Osteoblast (primary cell): ENCODE data around the gene HSPA1L. TPM values are rescaled to one million over a fixed set of nuclear protein-coding genes. Genes with fewer than 3 reads are reported as not detected.

ENCODE experiments used
- DNase-seq: peaks from one replicate; pipeline ENCODE4 v3.0.0; 2011; ENCODE audit warnings: low spot score, mixed read lengths; ENCODE audit not compliant: insufficient read length; ENCODE audit errors: missing footprints
- H2AFZ ChIP-seq: 2 replicates; pipeline ENCODE4 v1.6.0; 2011; ENCODE audit warnings: mild to moderate bottlenecking, low read length
- H3K27ac ChIP-seq: 2 replicates; pipeline ENCODE4 v1.5.1; 2011; ENCODE audit warnings: mild to moderate bottlenecking, low read depth, low read length, moderate library complexity
- H3K27me3 ChIP-seq: 2 replicates; pipeline ENCODE4 v1.6.0; 2012; ENCODE audit warnings: mild to moderate bottlenecking, control low read depth, inconsistent platforms, low read length, moderate library complexity; ENCODE audit not compliant: insufficient read depth
- H3K36me3 ChIP-seq: 2 replicates; pipeline ENCODE4 v1.5.1; 2011; ENCODE audit warnings: mild to moderate bottlenecking, low read length, control low read depth, moderate library complexity; ENCODE audit not compliant: insufficient read depth
- H3K4me1 ChIP-seq: 2 replicates; pipeline ENCODE4 v1.5.1; 2011; ENCODE audit warnings: mild to moderate bottlenecking, low read length, control low read depth, moderate library complexity; ENCODE audit not compliant: insufficient read depth
- H3K4me2 ChIP-seq: 2 replicates; pipeline ENCODE4 v1.6.0; 2011; ENCODE audit warnings: mild to moderate bottlenecking, low read length; ENCODE audit not compliant: insufficient read depth
- H3K4me3 ChIP-seq: fragments of 200-600 bp; sonication (generic); 3 replicates; pipeline ENCODE4 v1.5.1; 2012; ENCODE audit warnings: mild to moderate bottlenecking, low read length, inconsistent platforms; ENCODE audit not compliant: insufficient read depth
- H3K79me2 ChIP-seq: 2 replicates; pipeline ENCODE4 v1.6.0; 2012; ENCODE audit warnings: mild to moderate bottlenecking, low read length, control low read depth, inconsistent platforms; ENCODE audit not compliant: insufficient read depth
- H3K9me3 ChIP-seq: 2 replicates; pipeline ENCODE4 v1.5.1; 2011; ENCODE audit warnings: low read depth, low read length, control low read depth
- H4K20me1 ChIP-seq: 2 replicates; pipeline ENCODE4 v1.6.0; 2012; ENCODE audit warnings: mild to moderate bottlenecking, low read length, control low read depth; ENCODE audit not compliant: insufficient read depth
- total RNA-seq: library from RNA; depleted of rRNA; stranded (reverse); fragments of >200 nt; gene quantifications from 2 replicates; pipeline ENCODE4 v1.2.3, GENCODE V29; 2012
- TF ChIP-seq, protein P1 (sequence below): IDR thresholded peaks from 2 replicates; pipeline ENCODE4 v1.5.1; 2011; ENCODE audit warnings: mild to moderate bottlenecking, low read depth, low read length, moderate library complexity; ENCODE audit errors: extremely low read depth

Gene HSPA1L
- total RNA-seq, 1 donor: 0.72 TPM

DNA sequence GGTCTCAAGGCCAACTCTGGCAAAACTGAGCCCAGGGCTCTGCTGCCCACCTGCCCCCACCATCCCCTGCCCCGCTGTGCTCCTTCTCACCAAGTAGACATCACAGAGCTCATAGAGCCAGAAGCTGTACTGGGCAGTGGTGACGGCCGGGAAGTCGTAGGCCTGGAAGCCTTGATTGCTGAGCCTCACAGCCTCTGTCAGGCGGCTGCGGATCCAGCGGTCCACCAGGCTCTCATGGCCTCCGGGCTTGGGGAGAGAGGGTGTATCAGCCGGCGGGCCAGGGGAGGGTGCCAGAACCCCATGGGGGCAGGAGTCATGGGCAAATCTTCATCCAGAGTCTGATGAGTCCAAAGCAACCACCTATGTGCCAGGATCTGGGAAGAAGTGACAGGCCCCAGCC lies 35.2 kb downstream of the HSPA1L start:
- Histone ChIP-seq H3K4me2 (no peak overlapping the region), H3K27ac (no peak overlapping the region), H3K36me3 (peaks cover 51% of the 10 kb centered on the region), H3K9me3 (no peaks in the 10 kb centered on the region), H3K27me3 (no peaks in the 10 kb centered on the region), H3K79me2 (no peaks in the 10 kb centered on the region), H3K4me1 (peaks cover 12% of the 10 kb centered on the region), H4K20me1 (peaks cover 3% of the 10 kb centered on the region), H2AFZ (no peak overlapping the region), H3K4me3 (no peak overlapping the region)
- TF ChIP-seq, protein P1, sequence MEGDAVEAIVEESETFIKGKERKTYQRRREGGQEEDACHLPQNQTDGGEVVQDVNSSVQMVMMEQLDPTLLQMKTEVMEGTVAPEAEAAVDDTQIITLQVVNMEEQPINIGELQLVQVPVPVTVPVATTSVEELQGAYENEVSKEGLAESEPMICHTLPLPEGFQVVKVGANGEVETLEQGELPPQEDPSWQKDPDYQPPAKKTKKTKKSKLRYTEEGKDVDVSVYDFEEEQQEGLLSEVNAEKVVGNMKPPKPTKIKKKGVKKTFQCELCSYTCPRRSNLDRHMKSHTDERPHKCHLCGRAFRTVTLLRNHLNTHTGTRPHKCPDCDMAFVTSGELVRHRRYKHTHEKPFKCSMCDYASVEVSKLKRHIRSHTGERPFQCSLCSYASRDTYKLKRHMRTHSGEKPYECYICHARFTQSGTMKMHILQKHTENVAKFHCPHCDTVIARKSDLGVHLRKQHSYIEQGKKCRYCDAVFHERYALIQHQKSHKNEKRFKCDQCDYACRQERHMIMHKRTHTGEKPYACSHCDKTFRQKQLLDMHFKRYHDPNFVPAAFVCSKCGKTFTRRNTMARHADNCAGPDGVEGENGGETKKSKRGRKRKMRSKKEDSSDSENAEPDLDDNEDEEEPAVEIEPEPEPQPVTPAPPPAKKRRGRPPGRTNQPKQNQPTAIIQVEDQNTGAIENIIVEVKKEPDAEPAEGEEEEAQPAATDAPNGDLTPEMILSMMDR: no peak
- DNase-seq: peak; percentile 57

DNA sequence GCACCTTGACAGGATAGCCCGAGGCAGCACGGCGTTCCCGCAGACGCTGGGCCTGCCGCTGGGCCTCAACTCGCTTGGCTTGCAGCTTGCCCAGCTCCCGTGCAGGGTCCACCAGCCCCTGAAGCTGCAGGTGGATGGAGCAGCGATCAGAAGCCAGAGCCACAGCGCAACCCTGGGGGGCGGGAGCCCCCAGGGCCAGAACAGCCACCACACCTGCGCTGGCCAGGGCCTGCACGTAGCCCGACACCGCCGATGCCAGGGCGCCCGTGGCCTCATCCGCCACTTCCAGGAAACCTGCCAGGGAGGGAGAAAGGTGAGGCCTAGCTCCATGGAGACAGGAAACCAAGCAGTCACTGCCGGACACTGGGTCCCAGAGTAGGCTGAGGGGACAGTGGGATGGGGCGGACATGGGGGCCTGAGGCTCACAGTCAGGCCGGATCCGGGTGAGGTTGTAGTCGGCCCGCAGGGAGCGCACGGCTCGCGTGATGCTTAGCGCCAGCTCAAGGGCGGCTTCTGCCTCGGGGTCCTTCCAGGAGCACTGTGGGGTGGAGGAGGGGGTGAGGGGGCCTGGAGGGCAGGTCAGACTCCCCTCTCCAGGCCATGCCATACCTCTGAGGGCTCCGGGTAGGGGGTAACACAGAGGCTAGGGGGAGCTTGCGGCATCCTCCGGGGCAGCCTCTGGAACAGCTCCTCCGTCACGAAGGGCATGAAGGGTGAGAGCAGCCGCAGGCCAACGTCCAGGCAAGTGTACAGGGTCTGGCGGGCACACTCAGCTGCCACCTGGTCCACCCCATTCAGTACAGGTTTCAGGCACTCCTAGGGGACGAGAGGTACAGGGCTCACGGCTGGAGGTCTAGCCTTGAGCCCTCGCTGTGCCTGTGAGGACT lies 35.8 kb downstream of the HSPA1L start:
- H4K20me1 ChIP-seq: peaks cover 3% of the 10 kb centered on the region
- no peak overlapping the region for H3K4me3 ChIP-seq
- no peak overlapping the region for H3K27ac ChIP-seq
- H3K4me1 ChIP-seq: peaks cover 12% of the 10 kb centered on the region
- H3K4me2 ChIP-seq: no peak overlapping the region
- no peaks in the 10 kb centered on the region for H3K79me2 ChIP-seq
- no peaks in the 10 kb centered on the region for H3K27me3 ChIP-seq
- H3K9me3 ChIP-seq: no peaks in the 10 kb centered on the region
- peak; percentile 62 for DNase-seq
- TF ChIP-seq, protein P1: no peak
- H3K36me3 ChIP-seq: peaks cover 45% of the 10 kb centered on the region
- H2AFZ ChIP-seq: no peak overlapping the region

DNA sequence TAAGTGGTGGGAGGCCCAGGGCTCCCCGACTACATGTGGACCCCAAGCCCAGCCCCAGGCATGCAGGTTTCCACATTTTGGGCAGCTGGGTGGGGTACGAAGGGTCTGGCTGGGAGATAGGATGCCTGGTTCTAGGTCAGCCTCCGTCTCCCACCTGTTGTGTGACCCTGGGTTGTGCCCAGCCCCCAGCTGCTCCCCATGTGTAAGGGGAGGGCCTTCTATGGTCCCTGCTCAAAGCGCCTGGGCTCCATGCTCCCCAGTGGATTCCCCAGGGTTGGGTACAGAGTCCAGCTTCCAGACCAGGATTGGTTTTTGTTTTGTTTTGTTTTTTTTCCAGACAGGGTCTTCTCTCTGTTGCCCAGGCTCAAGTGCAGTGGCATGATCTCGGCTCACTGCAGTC lies 36.9 kb downstream of the HSPA1L start:
- peaks cover 3% of the 10 kb centered on the region for H4K20me1 ChIP-seq
- no peak overlapping the region for H3K4me3 ChIP-seq
- no peak overlapping the region for H3K27ac ChIP-seq
- no peak overlapping the region for H3K4me2 ChIP-seq
- TF ChIP-seq, protein P1: no peak
- no peak overlapping the region for H2AFZ ChIP-seq
- H3K79me2 ChIP-seq: no peaks in the 10 kb centered on the region
- H3K27me3 ChIP-seq: no peaks in the 10 kb centered on the region
- H3K36me3 ChIP-seq: peaks cover 39% of the 10 kb centered on the region
- peaks cover 12% of the 10 kb centered on the region for H3K4me1 ChIP-seq
- DNase-seq: peak; percentile 47
- H3K9me3 ChIP-seq: no peaks in the 10 kb centered on the region

DNA sequence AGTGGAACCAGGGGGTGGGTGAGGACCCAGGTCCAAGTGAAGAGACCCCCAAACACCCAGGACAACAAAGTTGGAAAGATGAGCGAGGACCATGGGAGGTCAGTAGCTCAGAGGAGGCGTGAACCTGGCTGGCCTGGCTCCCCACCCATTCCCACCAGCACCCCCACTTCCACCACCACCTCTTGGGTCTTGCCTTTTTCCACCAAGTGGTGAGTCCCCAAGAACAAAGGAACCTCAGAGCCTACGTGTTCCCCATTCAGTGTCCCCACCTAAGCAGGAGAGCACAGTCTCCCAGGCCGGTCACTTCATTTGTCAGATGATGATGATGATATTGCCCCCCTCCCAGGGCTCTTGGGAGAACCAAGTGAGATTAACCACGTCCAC lies 37.4 kb downstream of the HSPA1L start:
- no peak overlapping the region for H2AFZ ChIP-seq
- H3K4me2 ChIP-seq: peak overlapping the region; percentile 66
- peaks cover 12% of the 10 kb centered on the region for H3K4me1 ChIP-seq
- no peak overlapping the region for H3K4me3 ChIP-seq
- DNase-seq: peak; percentile 60
- H3K27ac ChIP-seq: peak overlapping the region; percentile 37
- no peaks in the 10 kb centered on the region for H3K27me3 ChIP-seq
- no peaks in the 10 kb centered on the region for H3K9me3 ChIP-seq
- no peaks in the 10 kb centered on the region for H3K79me2 ChIP-seq
- H4K20me1 ChIP-seq: peaks cover 3% of the 10 kb centered on the region
- TF ChIP-seq, protein P1: no peak
- peaks cover 34% of the 10 kb centered on the region for H3K36me3 ChIP-seq
